Tibial nerve (tissue), 3 donors: ENCODE results near the gene ADORA1.

Source experiments
- POLR2A ChIP-seq, 2 donors: fragments of 450-650 bp; IDR thresholded peaks; one replicate each; pipeline ENCODE4 v1.6.1; 2017; ENCODE audit warnings: antibody characterized with exemption in 2 of 2, mild to moderate bottlenecking in 2 of 2, moderate library complexity in 2 of 2
- TF ChIP-seq, protein P1 (sequence below), 5 experiments: fragments of 200-600 bp in 3 of 5; fragments of 450-650 bp in 2 of 5; sonication (generic) in 3 of 5; IDR thresholded peaks; one replicate each; pipeline ENCODE4 v1.5.1; 2016 to 2019; ENCODE audit warnings: antibody characterized with exemption in 5 of 5, mild to moderate bottlenecking in 3 of 5, moderate library complexity in 2 of 5

DNA sequence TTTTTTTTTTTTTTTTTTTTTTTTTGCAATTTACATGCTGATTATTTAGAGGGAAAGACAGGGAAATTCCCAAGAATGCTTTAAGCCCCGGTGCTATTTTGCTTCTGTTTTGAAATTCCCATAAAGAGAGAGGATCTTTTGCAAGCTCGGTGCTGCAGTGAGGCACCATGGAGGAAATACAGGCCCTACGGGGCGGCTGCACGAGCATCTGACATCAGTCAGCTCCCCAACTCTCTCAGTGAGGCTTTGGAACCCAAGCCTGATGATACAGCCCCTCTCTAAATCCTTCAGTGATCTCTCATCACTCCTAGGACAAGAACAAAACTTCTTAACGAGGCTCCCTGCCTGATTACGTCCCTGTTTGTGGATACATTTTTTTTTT, 59.8 kb downstream of the ADORA1 start:
- TF ChIP-seq, protein P1, sequence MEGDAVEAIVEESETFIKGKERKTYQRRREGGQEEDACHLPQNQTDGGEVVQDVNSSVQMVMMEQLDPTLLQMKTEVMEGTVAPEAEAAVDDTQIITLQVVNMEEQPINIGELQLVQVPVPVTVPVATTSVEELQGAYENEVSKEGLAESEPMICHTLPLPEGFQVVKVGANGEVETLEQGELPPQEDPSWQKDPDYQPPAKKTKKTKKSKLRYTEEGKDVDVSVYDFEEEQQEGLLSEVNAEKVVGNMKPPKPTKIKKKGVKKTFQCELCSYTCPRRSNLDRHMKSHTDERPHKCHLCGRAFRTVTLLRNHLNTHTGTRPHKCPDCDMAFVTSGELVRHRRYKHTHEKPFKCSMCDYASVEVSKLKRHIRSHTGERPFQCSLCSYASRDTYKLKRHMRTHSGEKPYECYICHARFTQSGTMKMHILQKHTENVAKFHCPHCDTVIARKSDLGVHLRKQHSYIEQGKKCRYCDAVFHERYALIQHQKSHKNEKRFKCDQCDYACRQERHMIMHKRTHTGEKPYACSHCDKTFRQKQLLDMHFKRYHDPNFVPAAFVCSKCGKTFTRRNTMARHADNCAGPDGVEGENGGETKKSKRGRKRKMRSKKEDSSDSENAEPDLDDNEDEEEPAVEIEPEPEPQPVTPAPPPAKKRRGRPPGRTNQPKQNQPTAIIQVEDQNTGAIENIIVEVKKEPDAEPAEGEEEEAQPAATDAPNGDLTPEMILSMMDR (IDR thresholded peaks at IDR 0.05): no peak
- no peak for TF ChIP-seq POLR2A (IDR thresholded peaks at IDR 0.05)
